NCI-H1694 treated with DMSO at 0.1 percent for 48 hours (cell line): Measurements from ENCODE around the gene RBM26.
"Not testable (repeated sequence)": the region's sequence is repeated elsewhere in the genome, so short reads cannot be mapped to it uniquely, and the experiment has no call there.

ENCODE experiments used
- DNase-seq: peaks from one replicate; lab custom pipeline; 2025; lab: John Stamatoyannopoulos, UW

Gene RBM26

DNA sequence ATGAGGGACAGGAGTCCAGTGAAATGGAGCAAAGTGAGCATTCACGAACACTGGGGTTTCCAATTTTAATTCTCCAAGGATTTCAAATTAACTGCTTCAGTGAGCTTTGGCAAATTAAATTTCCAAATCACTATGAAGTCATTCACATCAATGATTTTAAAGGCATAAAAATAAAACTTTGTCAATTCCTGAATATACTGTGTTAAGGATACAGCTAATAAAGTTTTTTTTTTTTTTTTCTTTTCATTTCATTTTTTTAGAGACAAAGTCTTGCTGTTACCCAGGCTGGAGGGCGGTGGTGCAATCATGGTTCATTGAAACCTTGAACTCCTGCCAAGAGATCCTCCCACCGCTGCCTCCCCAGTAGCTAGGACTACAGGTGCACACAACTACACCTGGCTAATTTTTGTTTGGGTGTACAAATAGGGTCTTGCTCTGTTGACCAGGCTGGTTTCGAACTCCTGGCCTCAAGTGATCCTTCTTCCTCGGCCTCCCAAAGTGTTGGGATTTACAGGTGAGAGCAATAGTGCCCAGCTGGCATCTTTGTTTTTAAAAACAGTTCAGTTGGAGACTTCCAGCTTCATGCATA is 21.9 kb downstream of the RBM26 start:
- DNase-seq, result no peak

DNA sequence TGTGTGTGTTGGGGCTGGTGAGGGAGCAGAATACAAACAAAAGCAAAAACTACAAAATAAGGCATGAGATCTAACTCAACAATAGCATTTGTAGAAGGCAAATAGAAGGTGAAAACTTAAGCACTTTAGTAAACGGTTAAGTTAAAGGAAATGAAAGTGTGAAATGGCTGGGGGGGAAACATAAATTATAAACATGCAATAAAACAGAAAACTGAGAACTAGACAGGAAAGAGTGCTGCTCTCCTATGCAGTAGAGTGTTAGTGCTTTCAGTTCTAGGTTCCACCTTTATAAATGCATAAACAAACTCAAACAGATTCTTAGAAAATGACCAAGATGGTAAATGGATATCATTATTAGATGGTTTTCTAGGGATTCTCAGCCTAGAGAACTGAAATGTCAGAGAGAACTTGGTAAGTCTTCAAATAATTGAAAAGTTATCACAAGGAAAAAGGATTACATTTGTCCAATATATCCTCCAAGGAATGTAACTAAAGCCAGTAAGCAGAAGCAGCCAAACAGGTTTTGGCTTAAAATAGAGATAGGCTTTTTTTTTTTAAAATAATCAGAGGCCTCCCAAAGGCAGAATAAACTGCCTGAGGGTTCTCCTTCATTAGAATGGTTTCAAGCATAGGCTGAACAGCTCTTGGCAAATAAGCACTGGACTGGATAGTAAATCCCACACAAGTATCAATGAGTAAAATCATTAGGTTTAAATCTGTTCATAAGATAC is 23.3 kb downstream of the RBM26 start:
- DNase-seq, result no peak

DNA sequence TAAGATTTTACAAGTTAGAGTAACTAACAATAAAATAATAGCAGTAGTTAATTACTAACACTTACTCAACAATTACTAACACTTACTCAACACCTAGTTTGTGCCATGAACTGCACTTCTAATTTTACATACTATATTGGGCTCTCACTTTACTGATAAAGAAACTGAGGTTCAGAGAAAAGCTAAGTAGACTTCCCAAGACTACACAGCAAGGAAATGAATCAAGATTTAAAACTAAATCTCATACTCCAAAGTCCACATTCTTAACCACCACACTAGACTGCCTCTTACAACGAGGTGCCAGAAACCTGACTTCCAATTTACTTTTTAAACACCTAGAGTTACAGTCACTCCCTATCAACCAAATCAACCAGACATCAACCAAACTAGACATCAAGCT is 25.1 kb downstream of the RBM26 start:
- DNase-seq, result no peak

DNA sequence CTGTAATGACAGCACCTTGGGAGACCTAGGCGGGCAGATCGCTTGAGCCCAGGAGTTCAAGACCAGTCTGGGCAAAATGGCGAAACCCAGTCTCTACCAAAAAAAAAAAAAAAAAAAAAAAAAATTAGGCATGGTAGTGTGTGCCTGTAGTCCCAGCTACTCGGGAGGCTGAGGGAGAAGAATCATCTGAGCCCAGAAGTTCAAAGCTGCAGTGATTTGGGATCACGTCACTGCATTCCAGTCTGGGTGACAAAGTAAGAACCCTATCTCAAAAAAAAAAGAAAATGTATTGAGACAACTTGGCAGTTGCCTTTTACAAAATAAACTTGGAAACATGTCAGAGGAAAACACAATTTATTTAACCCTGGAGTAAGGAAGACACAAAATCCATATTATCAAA is 26.8 kb downstream of the RBM26 start:
- DNase-seq, result no peak

DNA sequence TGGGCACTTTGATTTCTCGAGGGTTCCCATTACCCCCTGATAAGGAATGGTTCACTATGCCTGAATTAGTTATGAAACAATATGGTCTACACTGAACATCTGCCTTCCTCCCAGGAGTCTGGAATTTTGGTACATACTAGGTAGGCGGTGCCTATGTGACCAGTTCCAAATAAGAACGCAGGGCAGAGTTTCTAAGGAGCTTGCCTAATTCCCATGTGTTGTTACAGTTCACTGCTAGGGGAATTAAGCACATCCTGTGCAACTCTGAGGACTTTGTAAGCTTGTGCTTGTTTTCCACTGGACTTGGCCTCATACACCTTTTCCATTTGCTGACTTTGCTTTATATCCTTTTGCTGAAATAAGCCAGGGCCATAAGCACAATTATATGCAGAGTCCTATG is 29.2 kb downstream of the RBM26 start:
- DNase-seq, result no peak

DNA sequence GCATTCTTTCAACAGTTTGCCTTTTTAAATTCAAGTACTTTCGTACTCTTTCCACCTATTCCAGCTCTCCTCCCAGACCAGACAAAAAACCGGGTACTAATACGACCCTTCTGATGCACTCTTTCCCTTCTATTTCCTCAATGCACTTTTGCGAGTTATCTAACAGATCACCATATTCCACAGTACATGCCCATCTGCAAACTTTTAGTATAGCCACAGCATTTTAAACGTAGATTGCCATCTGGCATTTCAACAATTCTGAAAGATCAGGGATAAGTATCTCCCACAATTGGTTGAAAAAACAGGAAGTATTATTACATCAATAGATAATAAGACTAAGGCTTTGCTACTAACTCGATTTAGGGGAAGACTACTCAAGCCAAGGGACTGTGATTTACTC is 31.5 kb downstream of the RBM26 start:
- DNase-seq, result no peak

DNA sequence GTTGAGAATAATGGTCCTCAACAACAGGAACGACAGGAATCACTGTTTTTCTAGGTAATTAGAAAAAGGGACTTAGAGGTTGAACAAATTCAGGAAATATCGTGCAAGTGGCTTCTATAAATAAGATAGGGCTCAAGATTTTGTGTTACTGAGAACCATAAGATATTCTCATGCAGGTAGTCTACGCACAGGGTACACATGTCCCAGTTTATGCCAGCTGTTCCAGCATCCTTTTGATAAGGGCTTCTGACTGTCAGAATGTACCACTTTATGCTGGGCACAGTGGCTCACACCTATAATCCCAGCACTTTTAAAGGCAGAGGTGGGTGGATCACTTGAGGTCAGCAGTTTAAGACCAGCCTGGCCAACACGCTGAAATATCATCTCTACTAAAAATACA is 32.1 kb downstream of the RBM26 start:
- no peak for DNase-seq

DNA sequence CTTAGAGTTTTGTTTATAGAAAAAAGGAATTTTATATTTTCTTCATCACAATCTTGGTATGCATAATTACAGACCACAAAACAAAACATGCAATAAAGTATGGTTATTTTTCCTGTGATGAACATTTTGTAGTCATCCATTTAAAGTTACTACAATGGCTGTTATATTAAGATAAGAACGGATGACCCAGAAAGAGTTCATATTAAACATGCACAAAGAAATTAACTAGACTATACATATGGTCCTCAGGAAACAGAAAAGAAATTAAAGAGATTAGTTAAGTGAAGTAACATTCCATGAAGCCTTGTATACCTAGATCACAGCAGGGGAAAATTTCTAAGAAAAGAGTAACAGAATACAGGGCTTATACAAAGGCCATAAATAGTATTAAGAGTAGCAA is 36.8 kb downstream of the RBM26 start:
- no peak for DNase-seq

DNA sequence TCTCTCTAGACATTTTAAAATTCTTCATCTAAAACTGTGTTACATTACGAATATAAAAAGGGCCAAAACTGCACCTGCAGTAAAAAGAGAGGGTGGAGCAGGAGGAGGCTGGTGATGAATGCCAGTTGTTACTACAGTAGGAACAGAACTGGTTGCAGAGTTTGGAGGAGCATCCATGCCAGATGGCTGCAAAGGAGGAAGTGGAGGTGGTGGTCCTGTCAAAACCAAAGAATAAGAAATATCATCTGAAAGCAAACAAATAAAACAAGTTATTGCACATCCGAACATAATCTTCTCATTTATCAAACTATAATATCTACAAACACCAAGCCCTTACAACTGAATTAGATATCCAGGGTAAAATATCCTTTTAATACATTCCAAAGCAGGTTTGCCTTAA is 40.1 kb downstream of the RBM26 start:
- DNase-seq, result no peak

DNA sequence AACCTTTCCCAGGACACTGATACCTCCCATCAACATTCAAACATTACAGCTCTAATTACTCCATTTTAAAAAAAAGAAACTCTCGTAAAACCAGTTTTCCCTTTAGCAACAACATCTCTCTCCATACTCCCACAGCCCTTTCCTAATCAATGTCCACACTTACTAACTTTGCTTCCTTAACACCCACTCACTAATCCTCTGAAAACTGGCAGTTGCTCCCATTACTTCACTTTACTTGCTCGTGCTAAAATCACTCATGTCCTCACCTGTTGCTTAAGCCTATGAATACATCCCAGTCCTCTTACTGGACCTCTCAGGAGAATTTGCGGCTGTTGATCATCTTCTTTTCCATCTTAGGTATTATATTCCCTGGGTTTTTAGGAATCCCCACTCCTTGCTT is 44.8 kb downstream of the RBM26 start:
- no peak for DNase-seq

DNA sequence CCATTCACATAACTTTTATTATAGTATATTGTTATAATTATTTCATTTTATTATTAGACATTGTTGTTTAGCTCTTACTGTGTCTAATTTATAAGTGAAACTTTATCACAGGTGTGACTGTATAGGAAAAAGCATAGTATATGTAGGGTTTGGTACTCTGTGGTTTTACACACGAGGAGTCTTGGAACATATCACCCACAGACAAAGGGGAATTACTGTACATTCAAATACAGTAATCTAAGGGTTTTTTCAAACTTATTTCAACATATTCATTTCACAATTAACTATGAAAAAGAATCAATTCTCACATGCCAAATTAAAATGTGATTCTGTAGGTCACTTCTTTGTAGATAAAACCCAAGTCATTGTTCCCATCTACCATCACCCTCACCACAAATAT is 46.0 kb downstream of the RBM26 start:
- no peak for DNase-seq

DNA sequence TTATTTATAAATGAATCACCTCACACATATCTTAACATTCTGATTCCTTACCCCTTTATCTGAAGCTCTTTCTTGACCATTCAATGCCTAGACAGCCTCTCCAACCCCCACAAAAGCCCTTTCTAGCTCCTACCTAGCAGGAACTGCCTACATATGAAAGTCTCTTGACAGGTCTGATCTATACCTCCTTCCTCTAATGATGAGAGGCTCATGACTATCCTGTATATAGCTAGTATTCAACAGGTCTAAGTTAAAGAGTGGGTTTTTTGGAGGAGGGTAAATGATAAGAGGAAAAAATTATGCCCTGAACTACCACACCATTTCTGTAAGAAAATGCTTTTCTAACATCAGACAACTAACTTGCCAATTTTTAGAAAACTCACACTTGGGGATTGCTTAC is 47.0 kb downstream of the RBM26 start:
- DNase-seq, result no peak

DNA sequence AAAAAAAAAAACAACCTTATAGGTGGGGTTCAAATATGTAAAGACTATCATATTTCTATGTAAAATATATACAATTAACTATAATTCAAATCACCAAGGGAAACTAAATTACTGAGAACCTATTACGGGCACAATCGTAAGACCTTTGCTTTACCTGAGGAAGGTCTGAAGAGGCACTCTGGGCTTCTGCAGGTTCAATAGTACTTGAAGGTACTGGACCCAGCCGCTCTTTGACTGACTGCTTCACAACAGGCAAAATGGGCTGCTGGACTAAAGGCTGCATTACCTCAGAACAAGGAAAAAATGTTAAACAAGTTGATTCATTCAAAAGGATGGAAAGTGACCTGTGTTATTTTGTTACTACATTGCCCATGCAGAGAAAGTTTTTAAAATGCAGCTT is 51.8 kb downstream of the RBM26 start:
- no peak for DNase-seq

DNA sequence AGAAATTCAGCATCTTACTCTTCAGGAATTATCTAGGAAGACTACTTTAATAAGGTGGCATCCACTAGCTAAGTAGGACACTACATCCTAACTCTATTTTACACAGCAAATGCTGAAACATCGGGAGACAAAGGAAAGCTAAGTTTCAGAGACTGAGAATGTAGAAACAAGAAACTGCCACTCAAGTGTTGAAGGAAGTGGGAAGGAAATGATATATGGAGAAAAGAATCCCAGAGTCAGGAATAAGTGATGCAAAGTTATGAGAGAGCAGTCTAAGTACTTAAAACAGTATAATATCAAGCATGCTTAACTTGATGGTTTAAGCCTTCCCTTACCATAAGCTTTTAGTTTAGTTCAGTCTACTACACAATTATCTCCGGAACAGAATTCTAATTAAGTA is 52.4 kb downstream of the RBM26 start:
- DNase-seq, result no peak

DNA sequence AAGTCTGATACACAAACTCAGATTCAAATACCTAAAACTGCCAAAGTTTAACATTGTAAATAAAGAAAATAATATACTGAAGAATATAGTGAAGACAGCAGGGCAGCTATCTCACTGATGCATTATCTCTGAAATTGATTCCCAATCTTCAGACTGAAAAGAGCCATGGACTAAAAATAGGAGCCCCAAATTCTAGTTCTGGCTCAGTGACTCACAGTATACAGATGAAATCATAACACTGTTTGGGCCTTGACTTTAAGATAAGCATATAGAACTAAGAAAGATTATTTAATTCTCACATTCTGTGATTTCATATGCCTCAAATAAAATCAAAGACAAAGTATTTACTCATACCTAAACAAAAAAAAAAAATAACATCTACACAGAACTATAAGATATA is 53.9 kb downstream of the RBM26 start:
- no peak for DNase-seq

DNA sequence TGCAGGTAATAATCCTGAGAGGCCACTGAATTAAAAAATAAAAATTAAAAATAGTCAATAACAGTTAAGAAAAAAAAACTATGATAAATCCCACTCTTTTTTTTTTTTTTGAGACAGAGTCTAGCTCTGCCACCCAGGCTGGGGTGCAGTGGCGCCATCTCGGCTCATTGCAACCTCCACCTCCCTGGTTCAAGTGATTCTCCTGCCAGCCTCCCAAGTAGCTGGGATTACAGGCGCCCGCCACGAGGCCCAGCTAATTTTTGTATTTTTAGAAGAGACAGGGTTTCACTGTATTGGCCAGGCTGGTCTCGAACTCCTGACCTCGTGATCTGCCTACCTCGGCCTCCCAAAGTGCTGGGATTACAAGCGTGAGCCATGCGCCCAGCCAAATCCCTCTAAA is 56.4 kb downstream of the RBM26 start:
- not testable (repeated sequence) for DNase-seq

DNA sequence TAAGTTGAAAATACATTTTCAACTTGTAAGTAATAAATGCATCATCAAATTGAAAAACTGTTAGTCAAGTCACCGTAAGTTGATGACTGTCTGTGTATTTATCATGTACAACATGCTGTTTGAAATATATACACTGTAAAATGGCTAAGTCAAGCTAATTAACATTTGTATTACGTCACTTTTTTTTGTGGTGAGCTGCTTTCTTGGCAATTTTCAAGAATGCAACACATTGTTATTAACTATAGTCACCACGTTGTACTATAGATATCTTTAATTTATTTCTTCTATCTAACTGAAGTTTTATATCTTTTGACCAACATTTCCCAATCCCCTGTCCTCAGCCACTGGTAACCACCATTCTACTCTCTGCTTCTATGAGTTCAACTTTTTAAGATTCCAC is 57.0 kb downstream of the RBM26 start:
- no peak for DNase-seq

DNA sequence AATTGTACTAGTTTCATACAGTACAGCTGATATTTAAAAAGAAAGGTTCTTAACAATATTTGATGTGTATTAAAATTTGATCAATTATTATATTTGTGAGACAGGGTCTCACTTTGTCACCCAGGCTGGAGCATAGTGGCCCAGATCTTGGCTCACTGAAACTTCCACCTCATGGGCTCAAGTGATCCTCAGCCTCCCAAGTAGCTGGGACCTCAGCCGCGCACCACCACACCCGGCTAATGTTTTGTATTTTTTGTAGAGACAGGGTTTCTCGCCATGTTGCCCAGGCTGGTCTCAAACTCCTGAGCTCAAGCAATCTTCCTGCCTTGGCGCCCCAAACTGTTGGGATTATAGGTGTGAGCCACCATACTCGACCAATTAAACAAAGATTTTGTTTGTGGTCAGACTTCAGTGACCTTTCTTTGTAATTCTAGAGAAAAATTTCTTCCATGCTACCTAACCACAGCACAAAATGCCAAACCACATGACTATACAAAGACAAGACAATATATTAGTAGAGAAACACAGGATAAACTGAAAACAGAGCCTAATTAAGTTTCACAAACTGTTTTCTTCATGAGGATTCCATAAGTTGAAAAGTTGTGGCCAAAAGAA is 59.6 kb downstream of the RBM26 start:
- no peak for DNase-seq

DNA sequence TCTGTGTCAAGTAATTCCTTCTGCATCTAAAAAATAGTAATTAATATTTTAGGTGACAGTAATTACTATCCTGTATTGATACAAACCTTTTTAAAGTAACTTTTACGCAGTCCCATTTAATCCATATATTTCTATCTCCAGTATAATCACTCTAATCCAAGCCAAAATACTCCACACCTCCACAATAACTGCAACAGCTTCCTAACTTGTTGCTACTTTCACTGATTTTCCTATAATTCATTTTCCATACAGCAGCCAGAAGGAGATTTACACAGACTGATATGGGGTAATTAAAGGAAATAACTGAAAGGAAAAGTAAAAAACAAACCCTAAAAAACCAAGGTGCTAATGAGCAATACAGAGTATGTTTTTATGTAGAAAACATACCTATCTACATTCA is 64.9 kb downstream of the RBM26 start:
- no peak for DNase-seq

DNA sequence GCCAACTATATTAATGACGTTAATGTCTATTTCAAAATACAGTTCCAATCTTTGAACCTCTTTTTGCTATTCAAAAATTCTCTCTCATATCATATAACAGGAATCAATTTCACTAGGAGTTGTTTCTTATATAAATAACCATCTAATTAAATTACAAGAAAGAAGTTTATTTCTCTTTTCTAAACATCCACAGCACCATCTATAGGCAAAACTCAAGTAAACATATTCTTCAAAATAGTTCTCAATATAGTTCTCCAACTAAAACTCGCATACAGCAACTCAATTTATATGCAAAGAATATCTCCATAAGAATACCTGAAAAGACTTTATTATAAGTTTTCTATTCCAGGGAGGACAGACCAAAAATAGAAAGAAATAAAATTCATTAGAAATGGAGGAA is 65.6 kb downstream of the RBM26 start:
- no peak for DNase-seq

DNA sequence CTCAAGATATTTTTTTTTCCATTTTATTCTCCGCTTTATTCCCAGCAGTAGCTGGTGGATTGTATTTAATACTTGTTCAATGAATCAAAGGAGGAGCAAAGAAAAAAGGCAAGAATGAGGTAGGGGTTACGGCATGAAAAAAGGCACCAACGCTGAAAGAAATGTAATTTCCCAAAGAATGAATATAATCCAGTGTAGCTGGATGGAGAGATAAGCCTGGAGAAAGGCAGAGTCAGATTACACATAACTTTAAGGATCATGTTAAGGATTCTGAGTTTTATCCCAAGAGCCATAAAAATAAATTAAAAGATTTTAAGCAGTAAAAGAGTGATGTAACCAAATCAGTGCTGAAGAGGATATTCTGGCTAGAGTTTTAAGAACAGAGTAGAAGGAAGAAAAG is 67.7 kb downstream of the RBM26 start:
- no peak for DNase-seq

DNA sequence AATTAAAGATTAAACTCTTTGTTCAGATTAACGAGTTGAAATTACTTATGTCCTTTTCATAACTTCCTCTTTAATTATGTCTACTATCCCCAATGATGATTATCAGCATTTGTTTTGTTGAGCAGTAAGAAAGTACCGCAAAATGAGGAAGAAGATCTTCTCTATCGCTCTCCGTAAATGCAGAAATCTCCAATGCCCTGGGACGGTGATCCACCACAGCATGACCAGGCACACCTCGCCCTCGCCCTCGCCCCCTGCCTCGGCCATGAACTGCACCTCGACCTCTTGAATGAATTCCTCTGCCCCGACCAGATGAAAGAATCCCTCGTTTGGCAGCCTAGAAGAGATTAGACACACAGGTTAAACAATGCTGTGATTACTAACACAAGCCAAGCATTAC is 69.1 kb downstream of the RBM26 start:
- DNase-seq, result no peak

DNA sequence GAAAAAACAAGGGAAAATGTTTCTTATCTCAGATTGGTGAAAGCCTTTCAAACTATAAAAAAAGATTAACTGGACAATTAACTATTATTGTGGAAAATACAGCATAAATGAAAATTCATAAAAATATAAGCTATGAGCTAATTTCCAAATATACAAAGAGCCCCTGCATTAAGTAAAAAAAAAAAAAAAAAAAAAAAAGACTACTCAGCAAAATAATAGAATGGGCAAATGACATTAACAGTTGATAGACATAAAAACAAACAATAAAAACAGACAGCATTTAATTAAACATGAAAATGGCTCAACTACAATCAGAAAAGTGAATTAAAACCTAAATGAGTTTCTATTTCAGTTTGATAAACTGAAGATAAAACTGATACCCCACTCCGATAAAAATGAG is 77.5 kb downstream of the RBM26 start:
- DNase-seq, result no peak

DNA sequence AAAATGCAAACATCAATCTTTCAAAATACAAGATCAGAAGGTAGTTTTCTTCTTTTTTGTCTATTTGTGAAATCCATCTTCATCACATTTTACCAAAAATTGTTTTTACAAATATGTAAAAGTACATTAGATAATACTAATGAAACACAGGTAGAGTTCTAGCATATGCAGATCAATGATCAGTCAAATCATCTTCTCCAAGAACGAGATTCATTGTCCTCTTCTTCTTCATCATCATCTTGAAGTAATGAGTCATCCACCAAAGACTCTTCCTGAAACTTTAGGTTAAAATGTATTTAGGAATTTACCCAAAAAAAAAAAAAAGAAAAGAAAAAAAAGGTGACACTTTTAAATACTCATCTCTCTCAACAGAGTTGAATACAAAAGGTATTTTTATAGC is 85.6 kb downstream of the RBM26 start:
- DNase-seq, result no peak
